Stromal cell of bone marrow (primary cell): ENCODE data around the gene SLC8A1.

ENCODE experiments used
- DNase-seq: peaks from one replicate; pipeline ENCODE4 v3.0.0-alpha.2; 2012; ENCODE audit warnings: low read depth

The SLC8A1 gene

GRCh38 chr2:40386177-40386576 is 65.7 kb downstream of the SLC8A1 start:
- no peak for DNase-seq

- peak; percentile 77 for DNase-seq
These were observed 67.2 kb downstream of the SLC8A1 start for GRCh38 chr2:40384714-40385113.

GRCh38 chr2:40384233-40384632 is 67.7 kb downstream of the SLC8A1 start:
- no peak for DNase-seq

GRCh38 chr2:40380721-40381120 is 71.2 kb downstream of the SLC8A1 start:
- no peak for DNase-seq

- no peak for DNase-seq
These were observed 71.8 kb downstream of the SLC8A1 start for GRCh38 chr2:40380041-40380440.

GRCh38 chr2:40374543-40375240 is 77.2 kb downstream of the SLC8A1 start:
- no peak for DNase-seq

- no peak for DNase-seq
These were observed 78.8 kb downstream of the SLC8A1 start for GRCh38 chr2:40373111-40373510.

GRCh38 chr2:40372283-40372985 is 79.5 kb downstream of the SLC8A1 start:
- no peak for DNase-seq

GRCh38 chr2:40371525-40372282 is 80.2 kb downstream of the SLC8A1 start:
- DNase-seq: peak; percentile 80

- no peak for DNase-seq
These were observed 81.9 kb downstream of the SLC8A1 start for GRCh38 chr2:40370007-40370395.

- DNase-seq: no peak
These were observed 82.5 kb downstream of the SLC8A1 start for GRCh38 chr2:40369267-40370006.

- DNase-seq: no peak
These were observed 84.2 kb downstream of the SLC8A1 start for GRCh38 chr2:40367652-40368051.

GRCh38 chr2:40367032-40367431 is 84.9 kb downstream of the SLC8A1 start:
- DNase-seq: no peak

- DNase-seq: no peak
These were observed 87.6 kb downstream of the SLC8A1 start for GRCh38 chr2:40364151-40364874.

- no peak for DNase-seq
These were observed 88.3 kb downstream of the SLC8A1 start for GRCh38 chr2:40363631-40364030.

GRCh38 chr2:40363231-40363630 is 88.7 kb downstream of the SLC8A1 start:
- DNase-seq: no peak

- DNase-seq: no peak
These were observed 90.4 kb downstream of the SLC8A1 start for GRCh38 chr2:40361478-40361877.

GRCh38 chr2:40360652-40361051 is 91.2 kb downstream of the SLC8A1 start:
- DNase-seq: no peak

- no peak for DNase-seq
These were observed 92.1 kb downstream of the SLC8A1 start for GRCh38 chr2:40359811-40360210.

- DNase-seq: no peak
These were observed 93.1 kb downstream of the SLC8A1 start for GRCh38 chr2:40358783-40359182.

- DNase-seq: no peak
These were observed 94.2 kb downstream of the SLC8A1 start for GRCh38 chr2:40357667-40358066.

- DNase-seq: no peak
These were observed 96.4 kb downstream of the SLC8A1 start for GRCh38 chr2:40355451-40355850.
